HG03457 (cell line): Measurements from ENCODE around the gene OR4E2.
"Not testable (repeated sequence)": the region's sequence is repeated elsewhere in the genome, so short reads cannot be mapped to it uniquely, and the experiment has no call there.

ENCODE experiments used
- ATAC-seq: cut with Tn5 transposase; IDR thresholded peaks from one replicate; pipeline ENCODE4 v1.9.1; 2021; ENCODE audit warnings: moderate number of reproducible peaks; ENCODE audit not compliant: unreplicated experiment

OR4E2 gene

DNA sequence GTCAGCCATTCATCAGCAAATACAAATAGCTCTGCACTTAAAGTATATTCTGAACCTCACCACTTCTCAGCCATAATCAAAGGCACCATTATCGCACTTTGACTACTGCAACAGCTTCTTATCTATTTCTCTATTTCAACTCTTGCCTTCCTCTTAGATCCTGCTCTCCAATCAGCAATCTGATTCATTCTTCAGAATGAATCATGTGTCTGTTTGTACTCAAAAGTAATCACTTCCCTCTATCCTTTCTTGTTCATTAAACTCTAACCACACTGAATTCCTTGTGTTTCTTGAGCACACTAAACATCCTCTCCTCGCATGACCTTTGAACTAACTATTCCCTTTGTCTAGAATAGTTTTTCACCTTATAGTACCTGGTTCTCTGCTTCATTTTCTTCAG is 32.8 kb downstream of the OR4E2 start:
- no peak for ATAC-seq

DNA sequence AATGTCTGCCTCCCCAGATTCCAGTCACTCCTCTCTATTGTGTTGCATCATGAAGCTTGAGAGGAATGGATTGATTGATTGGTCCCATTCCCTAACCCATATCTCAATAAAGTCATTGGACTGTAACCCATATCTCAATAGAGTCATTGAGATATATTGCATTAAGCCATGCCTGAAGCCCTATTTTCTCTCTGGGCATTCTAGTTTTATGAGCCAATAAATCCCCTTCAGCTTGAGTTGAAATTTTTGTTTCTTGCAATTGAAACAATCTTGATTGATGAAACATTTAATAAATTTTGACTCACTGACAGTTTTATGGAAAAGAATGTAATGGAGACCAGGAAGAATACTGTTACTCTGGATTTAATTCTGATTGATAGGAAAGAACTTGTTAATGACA is 40.8 kb downstream of the OR4E2 start:
- no peak for ATAC-seq

DNA sequence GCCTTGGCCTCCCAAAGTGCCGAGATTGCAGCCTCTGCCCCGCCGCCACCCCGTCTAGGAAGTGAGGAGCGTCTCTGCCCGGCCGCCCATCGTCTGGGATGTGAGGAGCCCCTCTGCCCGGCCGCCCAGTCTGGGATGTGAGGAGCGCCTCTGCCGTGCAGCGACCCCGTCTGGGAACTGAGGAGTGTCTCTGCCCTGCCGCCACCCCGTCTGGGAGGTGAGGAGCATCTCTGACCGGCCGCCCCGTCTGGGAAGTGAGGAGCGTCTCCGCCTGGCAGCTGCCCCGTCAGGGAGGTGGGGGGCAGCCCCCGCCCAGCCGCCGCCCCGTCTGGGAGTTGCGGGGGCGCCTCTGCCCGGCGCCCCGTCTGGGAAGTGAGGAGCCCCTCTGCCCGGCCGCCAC is 44.0 kb downstream of the OR4E2 start:
- ATAC-seq: not testable (repeated sequence)

DNA sequence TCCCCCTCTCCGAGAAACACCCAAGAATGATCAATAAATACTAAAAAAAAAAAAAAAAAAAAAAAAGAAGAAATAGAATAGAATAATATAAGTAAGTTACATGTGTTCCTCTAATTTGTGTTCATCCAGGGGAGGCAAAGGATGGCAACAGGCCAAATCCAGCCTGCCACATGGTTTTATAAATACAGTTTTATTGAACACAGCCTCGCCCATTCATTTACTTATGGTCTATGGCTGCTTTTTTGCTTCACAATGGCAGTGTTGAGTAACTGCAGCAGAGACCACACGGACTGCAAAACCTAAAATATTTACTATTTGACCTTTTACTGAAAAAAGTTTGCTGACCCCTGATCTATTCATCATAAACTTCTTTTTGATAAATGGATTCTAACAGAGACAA is 44.9 kb downstream of the OR4E2 start:
- not testable (repeated sequence) for ATAC-seq

DNA sequence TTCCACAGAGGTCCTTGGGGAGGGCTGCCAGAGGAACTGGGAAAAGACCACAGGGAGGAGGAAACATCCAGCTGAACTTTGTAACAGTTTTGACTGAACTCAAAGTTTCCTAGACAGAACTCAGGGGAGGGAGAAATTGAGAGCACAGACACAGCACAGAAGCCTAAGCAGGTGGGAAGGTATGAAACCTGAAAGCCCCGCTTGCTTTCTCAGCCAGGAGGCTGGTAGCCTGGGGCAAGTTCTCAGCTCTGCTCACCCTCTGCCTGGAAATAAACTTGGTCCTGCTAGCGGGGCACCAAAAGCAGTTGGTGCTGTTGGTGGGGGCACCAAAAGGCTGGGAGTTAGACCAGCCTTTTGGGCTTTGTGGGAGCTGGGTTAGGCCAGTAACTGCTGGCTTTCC is 45.9 kb downstream of the OR4E2 start:
- ATAC-seq: no peak

DNA sequence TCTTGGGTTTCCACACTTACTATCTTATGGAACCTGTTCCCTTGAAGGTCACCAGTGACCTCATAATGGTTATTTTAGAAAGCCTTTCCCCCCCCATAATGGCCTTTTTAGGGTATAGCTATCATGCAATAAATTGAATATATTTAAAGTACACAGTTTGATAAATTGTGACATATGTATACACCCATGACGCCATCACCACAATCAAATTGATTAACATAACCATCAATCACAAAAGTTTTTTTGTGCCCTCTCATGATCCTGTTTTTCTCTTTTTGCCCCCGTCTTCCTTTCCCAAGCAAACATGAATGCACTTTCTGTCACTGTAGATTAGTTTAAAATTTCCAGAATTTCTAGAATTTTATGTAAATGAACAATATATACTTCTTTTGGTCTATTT is 48.7 kb downstream of the OR4E2 start:
- no peak for ATAC-seq

DNA sequence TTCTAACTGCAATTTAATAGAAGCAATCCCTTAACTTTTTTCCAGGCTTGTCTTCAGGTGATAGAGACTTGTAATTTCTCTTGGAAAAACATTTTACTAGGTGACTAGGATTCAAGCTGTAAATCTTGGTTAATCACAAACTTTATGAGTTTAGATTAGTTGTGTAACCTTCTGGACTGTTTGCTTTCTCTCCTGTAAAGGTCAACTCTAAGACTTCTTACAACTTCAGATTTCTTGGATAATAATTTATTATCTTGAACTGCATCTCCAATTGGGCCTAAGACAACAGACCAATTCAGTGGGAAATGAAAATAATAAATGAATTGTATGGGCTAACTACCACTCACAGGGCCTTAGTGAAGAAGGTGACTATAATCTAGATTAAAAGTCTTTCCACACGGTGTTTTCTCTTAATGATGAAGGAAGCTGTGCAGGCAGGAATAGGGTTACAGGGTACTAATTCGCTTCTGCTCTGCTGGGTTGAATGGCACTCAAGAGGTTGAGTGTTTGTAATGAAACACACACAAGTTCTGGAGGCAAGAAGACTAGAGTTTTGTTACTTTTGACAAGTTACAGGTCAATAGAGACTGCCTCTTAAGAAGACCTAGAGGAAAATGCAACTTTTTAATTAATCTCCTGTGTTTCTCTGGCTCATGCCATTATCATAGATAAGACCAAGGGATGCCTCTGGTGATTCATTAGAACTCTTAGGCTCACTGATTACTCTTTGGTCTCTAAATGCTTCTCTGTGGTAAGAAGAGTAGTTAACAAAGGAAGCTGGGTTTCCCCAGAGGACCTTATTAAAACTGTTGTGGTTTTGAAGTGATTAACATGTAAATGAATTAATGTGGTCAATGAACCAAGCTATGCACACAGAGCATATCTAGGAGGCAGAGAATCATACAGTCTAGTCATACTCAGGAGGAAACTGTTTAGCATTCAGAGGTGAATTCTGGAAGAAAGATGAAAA is 50.0 kb downstream of the OR4E2 start:
- ATAC-seq: no peak

DNA sequence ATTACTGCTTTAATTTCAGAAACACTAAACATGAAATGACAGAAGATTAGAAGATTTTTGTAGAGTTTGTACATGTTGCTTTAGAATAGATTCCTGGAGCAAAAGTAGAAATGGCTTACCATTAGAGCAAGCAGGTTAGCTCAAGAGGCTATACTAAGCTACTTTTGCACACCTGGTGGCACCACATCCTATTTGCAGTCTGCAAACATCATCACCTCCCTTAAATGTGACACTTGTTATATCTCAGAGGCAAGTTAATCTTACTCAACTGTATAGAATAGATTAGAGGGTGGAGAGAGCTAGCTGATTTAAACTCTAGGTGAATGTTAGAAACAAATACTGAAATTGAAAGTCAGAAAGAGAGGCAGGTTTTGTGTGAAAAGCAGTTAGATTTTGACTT is 50.7 kb downstream of the OR4E2 start:
- no peak for ATAC-seq

DNA sequence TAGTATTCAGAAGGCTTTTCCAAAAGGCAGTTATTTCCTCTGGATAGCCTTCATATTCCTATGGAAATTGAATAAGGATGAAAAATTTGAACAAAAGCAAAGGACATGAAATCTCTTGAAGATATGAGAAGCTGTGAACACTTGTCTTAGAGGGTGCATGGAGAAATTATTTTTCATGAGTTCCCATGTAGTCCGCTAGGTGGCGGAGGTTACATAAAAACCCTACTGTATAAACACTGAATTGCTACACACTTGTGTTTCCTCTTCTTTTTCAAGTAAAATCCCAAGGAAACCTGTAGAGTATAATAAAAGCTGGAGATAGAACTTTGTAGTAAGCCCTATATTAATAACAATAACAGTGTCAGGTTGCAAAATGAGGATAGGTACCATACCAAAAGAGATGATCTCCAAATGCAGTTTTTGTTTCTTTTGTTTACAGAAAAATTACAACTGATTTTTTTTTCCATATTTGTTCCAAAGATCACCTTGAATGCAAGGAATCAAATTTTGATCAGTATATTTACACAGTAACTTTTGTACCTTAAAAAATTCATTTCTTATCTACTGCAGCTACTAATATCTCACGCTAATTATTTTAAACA is 57.8 kb downstream of the OR4E2 start:
- no peak for ATAC-seq

DNA sequence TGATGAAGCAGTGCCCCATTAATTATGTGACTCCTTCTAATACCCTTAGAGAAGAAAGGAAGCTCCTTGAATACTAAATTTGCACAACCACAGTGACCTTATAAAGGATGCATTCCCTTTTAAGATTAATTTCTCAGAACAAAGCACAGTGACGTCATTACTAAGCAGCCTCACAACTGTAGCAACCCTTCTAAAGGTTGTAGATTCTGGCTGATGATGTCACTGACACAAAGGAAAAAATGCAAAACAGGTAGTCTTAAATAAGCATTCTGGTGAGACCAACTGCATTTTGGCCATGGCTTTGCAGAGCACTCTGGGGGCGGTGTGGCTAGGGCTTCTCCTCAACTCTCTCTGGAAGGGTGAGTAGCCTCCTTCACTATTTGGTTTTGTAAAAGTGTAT is 58.4 kb downstream of the OR4E2 start:
- ATAC-seq: no peak

DNA sequence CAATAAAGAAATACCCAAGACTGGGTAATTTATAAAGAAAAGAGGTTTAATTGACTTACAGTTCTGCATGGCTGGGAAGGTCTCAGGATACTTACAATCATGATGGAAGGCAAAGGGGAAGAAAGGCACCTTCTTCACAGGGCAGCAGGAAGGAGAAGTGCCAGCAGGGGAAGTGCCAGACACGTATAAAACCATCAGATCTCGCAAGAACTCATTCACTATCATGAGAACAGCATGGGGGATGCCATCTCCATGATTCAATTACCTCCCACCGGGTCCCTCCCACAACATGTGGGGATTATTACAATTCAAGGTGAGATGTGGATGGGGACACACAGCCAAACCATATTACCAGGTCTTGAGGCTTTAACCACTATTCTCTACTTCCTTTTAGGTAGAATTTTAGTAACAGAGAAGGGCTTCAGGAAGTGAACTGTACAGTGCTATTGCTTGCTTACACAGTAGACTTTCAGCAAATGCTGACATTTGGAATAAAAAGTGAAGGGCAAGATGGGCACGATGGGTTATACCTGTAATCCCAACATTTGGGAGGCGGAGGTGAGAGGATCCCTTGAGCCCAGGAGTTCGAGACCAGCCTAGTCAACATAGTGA is 60.8 kb downstream of the OR4E2 start:
- no peak for ATAC-seq
